LNCAP (cell line): ENCODE data around the gene NLGN1.
A peak's percentile ranks its signal among the peaks of the same experiment; 100 is the strongest.

Experiments used
- TF ChIP-seq, protein P1 (sequence below): fragments of 450-650 bp; IDR thresholded peaks from 2 replicates; pipeline ENCODE4 v1.5.1; 2017; ENCODE audit warnings: mild to moderate bottlenecking

Gene NLGN1

GRCh38 chr3:173709026-173709425 is 311.5 kb downstream of the NLGN1 start:
- TF ChIP-seq, protein P1, sequence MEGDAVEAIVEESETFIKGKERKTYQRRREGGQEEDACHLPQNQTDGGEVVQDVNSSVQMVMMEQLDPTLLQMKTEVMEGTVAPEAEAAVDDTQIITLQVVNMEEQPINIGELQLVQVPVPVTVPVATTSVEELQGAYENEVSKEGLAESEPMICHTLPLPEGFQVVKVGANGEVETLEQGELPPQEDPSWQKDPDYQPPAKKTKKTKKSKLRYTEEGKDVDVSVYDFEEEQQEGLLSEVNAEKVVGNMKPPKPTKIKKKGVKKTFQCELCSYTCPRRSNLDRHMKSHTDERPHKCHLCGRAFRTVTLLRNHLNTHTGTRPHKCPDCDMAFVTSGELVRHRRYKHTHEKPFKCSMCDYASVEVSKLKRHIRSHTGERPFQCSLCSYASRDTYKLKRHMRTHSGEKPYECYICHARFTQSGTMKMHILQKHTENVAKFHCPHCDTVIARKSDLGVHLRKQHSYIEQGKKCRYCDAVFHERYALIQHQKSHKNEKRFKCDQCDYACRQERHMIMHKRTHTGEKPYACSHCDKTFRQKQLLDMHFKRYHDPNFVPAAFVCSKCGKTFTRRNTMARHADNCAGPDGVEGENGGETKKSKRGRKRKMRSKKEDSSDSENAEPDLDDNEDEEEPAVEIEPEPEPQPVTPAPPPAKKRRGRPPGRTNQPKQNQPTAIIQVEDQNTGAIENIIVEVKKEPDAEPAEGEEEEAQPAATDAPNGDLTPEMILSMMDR, result no peak

DNA sequence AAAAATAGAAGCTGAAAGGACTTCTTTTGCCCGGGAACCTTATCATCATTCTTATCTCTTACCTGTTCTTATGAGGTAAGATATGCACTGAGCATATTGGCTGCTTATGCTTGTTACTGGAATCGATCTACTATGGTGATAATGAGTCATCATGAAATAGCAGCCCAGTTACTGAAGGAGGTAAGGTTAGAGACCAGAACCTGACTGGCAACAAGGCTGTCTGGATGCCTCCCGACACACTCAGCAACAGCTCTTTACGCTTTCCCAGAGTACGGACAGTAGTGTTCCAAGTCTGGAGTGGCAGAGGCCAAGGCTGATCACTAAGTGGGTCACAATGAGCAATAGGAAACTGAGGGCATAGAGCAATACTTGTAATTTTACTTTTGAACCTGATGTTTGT is 314.1 kb downstream of the NLGN1 start:
- TF ChIP-seq, protein P1, result no peak

GRCh38 chr3:173719585-173719984 is 322.0 kb downstream of the NLGN1 start:
- TF ChIP-seq, protein P1, result no peak

DNA sequence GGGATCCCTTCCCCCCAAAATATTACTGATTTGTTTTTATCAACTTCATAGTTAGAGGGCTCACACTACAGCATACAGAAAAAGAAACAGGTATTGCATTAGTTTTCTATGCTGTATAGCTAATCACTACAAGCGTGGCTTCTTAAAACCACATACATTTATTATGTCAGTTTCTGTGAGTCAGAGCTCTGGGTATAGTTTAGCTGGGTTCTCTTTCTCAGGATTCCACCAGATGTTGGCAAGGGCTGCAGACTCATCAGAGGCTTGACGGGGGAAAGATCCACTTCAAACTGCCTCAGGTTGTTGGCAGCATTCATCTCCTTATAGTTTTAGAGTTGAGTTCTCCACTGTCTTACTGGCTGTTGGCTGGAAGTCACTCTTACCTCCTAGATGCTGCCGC is 328.0 kb downstream of the NLGN1 start:
- TF ChIP-seq, protein P1, result no peak

- TF ChIP-seq, protein P1, result no peak
Measured at GRCh38 chr3:173730391-173730790, 332.8 kb downstream of the NLGN1 start.

DNA sequence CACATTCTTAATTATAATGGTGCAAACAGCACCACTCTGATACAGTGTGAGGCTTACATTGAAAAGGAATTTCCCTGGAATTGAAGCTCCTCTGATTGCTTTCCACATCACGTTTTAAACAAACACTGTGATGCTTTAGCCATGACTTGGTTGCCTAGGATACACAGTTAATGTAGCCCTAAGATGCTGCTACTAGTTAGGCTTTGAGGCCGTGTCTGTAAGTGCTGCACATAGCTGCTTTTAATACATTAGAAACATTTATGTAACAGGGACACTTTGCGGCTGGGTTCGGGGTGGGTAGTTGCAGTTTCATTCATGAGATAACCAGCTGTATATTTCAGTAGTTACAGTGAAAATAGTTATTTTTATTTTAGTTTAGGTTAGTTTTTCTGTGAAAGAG is 334.7 kb downstream of the NLGN1 start:
- TF ChIP-seq, protein P1, result no peak

DNA sequence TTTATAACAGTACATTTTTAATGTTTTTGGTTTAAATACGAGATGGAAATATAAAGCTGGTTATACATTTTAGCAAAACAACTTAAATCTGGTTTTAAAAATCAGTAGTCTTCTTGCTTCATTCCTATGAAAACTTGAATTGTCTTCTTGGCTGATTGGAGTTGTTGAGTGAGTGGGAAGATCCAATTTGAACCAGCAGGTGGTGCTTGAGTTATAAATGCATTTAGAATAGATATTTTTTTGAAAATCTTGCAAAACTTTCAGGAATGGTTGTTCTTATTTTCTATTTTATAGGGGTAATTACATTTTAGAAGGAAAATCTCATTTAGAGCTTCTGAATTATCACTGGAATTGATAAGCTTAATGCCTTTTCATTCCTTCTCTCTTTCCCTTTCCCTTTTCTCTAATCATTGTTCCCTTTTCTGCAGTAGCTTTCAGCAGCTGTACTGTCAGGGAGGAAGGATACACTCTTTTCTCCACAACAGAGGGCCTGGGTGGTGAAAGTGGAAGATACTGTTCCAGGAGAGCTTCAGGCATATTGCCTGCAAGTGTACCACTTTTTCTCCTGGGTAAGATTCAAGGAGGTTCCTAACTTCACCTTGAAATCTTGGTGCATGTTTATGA is 335.6 kb downstream of the NLGN1 start:
- TF ChIP-seq, protein P1, result peak; percentile 67

DNA sequence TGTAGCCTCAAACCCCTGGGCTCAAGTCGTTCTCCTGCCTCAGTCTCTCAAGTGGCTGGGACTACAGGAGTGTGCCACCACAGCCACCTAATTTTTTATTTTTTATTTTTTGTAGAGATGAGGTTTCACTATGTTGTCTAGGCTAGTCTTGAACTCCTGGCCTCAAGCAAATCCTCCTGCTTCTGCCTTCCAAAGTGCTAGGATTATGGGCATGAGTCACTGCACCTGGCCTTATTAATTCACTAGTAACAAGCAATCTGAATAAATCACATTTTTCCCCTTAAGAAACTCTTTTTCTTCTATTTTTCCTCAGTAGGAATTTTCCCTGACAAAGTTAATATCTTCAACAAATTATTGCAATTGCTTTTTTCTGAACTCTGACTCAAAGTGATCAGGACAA is 336.9 kb downstream of the NLGN1 start:
- TF ChIP-seq, protein P1, result no peak
